Neutrophil (primary cell): ENCODE results near the gene ALKBH3.

Experiments used
- H3K27ac ChIP-seq: fragments of 200-600 bp; sonication (generic); 2 replicates; pipeline ENCODE4 v1.5.1; 2016; ENCODE audit warnings: mild to moderate bottlenecking, moderate library complexity
- H3K27me3 ChIP-seq: fragments of 200-600 bp; sonication (generic); 2 replicates; pipeline ENCODE4 v1.6.0; 2016; ENCODE audit warnings: mild to moderate bottlenecking
- H3K36me3 ChIP-seq: fragments of 200-600 bp; sonication (generic); 2 replicates; pipeline ENCODE4 v1.5.1; 2017
- H3K4me1 ChIP-seq, 2 experiments: fragments of 200-600 bp in 1 of 2; sonication (generic) in 1 of 2; 1 replicate in 1 of 2; 2 replicates in 1 of 2; pipeline versions ENCODE4 v1.5.1 to v1.6.1; 2013 to 2016; ENCODE audit warnings: low read depth in 1 of 2, low read length in 1 of 2, mild to moderate bottlenecking in 1 of 2, moderate library complexity in 1 of 2; ENCODE audit not compliant: control insufficient read depth in 1 of 2, insufficient read depth in 1 of 2
- H3K4me3 ChIP-seq, 2 experiments: fragments of 200-600 bp in 1 of 2; sonication (generic) in 1 of 2; 1 replicate in 1 of 2; 2 replicates in 1 of 2; pipeline ENCODE4 v1.5.1; 2013 to 2016; ENCODE audit warnings: low read depth in 1 of 2, low read length in 1 of 2, mild to moderate bottlenecking in 1 of 2, moderate library complexity in 1 of 2
- H3K9me3 ChIP-seq: fragments of 200-600 bp; sonication (generic); 2 replicates; pipeline ENCODE4 v1.5.1; 2016
- TF ChIP-seq, protein P1 (sequence below): fragments of 200-600 bp; sonication (generic); IDR thresholded peaks from 2 replicates; pipeline ENCODE4 v1.5.1; 2016; ENCODE audit warnings: antibody characterized with exemption

ALKBH3 gene

DNA sequence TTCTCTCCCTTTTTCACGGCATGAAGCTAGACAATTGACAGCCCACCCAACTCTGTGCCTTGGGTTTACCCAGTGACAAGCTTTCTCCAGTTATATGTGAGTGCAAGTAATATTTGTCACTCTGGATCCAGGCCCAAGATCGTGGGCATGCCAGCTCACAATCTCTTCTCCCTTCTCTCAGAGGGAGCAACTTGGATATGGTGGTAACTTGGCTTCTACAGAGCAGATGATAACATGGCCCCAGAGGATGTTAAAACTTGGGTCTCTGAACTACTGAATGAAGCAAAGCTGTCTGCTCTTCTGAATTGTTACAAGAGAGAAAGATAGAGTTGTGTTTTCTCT lies 82.6 kb downstream of the ALKBH3 start:
- no peaks in the 10 kb centered on the region for H3K4me1 ChIP-seq
- TF ChIP-seq, protein P1, sequence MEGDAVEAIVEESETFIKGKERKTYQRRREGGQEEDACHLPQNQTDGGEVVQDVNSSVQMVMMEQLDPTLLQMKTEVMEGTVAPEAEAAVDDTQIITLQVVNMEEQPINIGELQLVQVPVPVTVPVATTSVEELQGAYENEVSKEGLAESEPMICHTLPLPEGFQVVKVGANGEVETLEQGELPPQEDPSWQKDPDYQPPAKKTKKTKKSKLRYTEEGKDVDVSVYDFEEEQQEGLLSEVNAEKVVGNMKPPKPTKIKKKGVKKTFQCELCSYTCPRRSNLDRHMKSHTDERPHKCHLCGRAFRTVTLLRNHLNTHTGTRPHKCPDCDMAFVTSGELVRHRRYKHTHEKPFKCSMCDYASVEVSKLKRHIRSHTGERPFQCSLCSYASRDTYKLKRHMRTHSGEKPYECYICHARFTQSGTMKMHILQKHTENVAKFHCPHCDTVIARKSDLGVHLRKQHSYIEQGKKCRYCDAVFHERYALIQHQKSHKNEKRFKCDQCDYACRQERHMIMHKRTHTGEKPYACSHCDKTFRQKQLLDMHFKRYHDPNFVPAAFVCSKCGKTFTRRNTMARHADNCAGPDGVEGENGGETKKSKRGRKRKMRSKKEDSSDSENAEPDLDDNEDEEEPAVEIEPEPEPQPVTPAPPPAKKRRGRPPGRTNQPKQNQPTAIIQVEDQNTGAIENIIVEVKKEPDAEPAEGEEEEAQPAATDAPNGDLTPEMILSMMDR, result no peak

DNA sequence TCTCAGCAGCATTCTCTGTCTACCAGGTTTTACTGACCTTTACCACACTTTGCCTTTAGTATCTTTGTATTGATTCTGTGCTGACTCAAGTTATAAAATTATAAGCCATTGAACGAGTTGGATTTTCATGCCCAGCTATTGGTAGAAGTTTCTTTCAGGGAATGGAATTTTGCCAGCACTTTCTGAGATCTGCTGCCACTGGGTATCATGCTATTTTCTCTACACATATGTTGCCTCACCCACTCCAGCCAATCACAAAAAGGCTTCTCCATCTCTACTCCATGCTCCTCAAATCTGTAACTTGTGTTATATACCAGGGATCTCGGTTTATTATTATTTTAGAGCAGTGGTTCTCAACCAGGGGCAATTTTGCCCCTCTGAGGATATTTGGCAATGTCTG lies 87.0 kb downstream of the ALKBH3 start:
- no peaks in the 10 kb centered on the region for H3K36me3 ChIP-seq
- H3K4me1 ChIP-seq, result no peaks in the 10 kb centered on the region
- H3K27me3 ChIP-seq, result peaks cover 29% of the 10 kb centered on the region
- TF ChIP-seq, protein P1, result no peak
- H3K4me3 ChIP-seq, result no peak overlapping the region
- H3K27ac ChIP-seq, result no peak overlapping the region
- H3K9me3 ChIP-seq, result no peaks in the 10 kb centered on the region

More for the DNA sequence above, 82.6 kb downstream of the ALKBH3 start:
- H3K27ac ChIP-seq, result no peak overlapping the region
- H3K36me3 ChIP-seq, result no peaks in the 10 kb centered on the region
- no peaks in the 10 kb centered on the region for H3K9me3 ChIP-seq
- peaks cover 35% of the 10 kb centered on the region for H3K27me3 ChIP-seq
- H3K4me3 ChIP-seq, result no peak overlapping the region

DNA sequence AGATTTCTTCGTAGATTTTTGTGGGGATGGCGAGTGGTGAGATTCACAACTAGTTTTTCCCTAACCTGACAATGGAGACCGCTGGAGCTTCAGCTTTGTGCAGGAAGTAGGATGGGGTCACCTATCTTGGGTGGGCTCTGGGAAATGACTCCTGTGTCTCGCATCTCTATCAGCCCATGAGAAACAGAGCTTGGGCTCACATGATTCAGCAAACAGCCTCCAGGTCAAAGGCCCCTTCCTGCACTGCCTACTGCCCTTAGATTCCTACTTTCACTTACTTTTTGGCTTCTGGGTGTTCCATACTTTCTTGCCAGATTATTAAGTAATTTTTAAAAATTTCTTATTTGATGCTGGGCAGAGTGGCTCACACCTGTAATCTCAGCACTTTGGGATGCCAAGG lies 88.1 kb downstream of the ALKBH3 start:
- Histone ChIP-seq H3K36me3 (no peaks in the 10 kb centered on the region), H3K4me3 (no peak overlapping the region), H3K27me3 (peaks cover 20% of the 10 kb centered on the region), H3K9me3 (no peaks in the 10 kb centered on the region), H3K4me1 (no peaks in the 10 kb centered on the region), H3K27ac (no peak overlapping the region)
- TF ChIP-seq, protein P1, result no peak

DNA sequence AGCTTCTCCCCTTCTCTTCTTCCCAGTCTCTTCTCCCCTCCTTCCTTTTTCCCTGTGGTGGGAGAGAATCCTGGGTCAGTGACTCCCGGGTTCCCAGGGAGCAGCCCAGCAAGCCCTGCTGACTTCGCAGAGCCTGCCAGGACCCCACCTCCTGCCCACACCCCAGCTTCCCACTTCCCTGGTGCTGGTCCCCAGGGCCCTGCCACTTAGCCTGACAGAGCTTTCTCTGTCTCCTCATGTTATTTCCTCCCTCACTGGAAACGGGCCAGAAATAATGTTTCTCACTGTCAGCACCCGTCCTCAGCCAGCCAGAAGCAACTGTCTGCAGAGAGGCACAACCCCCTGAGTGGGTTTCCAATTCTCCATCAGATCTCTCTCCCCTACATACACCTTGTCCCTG lies 88.9 kb downstream of the ALKBH3 start:
- Histone ChIP-seq H3K9me3 (no peaks in the 10 kb centered on the region), H3K4me1 (no peaks in the 10 kb centered on the region), H3K27me3 (peaks cover 28% of the 10 kb centered on the region), H3K36me3 (no peaks in the 10 kb centered on the region), H3K27ac (no peak overlapping the region), H3K4me3 (no peak overlapping the region)
- TF ChIP-seq, protein P1, result no peak
